Large intestine (tissue), 1 donor: ENCODE measurements around the gene ITPRIPL1. TPM values are rescaled to one million over a fixed set of nuclear protein-coding genes. Genes with fewer than 3 reads are reported as not detected.

ENCODE experiments used
- polyA plus RNA-seq: library from polyadenylated mRNA; unstranded; fragments of 120-200 nt; gene quantifications from one replicate; pipeline ENCODE4 v1.2.1, GENCODE V29; 2013

The ITPRIPL1 gene
- polyA plus RNA-seq, 1 donor = 1.9 TPM

Other genes with a start within 250 kb of the ITPRIPL1 start
- 0.84 TPM for gene ADRA2B, start 208.7 kb upstream of the ITPRIPL1 start, polyA plus RNA-seq
- 0.04 TPM for gene ASTL, start 186.8 kb upstream of the ITPRIPL1 start, polyA plus RNA-seq
- 4.0 TPM for gene DUSP2, start 179.9 kb upstream of the ITPRIPL1 start, polyA plus RNA-seq
- gene STARD7, start 116.5 kb upstream of the ITPRIPL1 start, polyA plus RNA-seq = 121 TPM
- 40.9 TPM for gene TMEM127, start 59.3 kb upstream of the ITPRIPL1 start, polyA plus RNA-seq
- 70.0 TPM for gene CIAO1, start 59.1 kb upstream of the ITPRIPL1 start, polyA plus RNA-seq
- 158 TPM for gene SNRNP200, start 19.8 kb upstream of the ITPRIPL1 start, polyA plus RNA-seq
- 8.6 TPM for gene NCAPH, start 10.4 kb downstream of the ITPRIPL1 start, polyA plus RNA-seq
- 0.81 TPM for gene NEURL3, start 180.0 kb downstream of the ITPRIPL1 start, polyA plus RNA-seq
- gene ARID5A, start 211.4 kb downstream of the ITPRIPL1 start, polyA plus RNA-seq = 7.5 TPM